ENCODE measurements around the gene AKAP11.

The AKAP11 gene

DNA sequence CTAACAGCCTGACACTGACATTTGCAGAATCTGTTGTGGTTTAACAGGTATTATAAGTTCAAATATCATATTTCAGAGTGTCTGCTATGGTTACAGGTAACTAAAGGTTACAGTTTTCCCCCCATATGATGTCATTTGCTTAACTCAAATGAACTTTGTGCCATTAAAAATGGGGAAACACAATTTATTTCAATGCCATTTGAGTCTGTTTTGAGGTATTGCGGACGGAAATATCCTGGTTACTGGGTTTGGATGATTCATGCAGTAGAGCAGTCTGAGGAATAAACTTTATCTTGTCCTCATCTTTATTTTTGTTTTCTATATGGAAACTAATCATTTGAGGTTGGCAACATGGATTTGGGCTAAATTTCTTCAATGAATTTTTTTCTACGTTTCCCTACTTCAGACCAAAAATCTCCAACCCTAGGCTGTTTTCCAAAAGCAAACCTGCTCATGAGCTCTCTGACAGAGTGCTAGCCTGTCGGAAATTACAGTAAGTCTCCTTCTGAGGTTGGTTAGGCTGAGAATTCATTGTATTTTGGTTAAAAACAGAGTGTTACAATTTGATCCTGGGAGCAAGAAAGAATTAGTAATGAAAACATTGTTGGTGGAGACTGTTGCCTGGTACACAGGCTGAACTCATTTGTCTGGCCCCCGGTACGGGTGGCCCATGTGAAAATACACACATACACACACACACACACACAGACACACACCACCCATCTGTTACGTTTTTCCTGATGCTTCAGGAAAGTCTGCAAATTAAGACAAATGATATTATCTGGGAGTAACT, 66.1 kb downstream of the AKAP11 start:
- DNase-seq (ENCODE audit: low read depth) = no peak

DNA sequence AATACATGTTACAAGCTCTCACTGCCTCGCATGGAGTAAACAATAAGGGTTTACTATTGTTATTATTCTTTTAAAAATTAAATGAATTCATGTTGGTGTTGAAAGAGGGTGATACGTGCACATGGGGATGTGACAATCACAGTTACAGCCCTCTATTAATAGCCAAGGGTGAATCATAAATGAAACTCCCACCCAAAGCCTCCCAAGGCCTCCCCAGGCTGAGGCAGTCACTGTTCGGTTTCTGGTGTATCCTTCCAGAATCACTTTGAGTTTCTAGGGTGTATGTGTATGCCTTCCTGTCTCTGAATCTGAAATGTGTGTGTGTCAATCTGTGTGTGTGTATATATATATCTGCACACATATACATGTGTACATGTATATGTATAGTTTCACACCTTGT, 73.4 kb downstream of the AKAP11 start:
- no peak for DNase-seq (ENCODE audit: low read depth)

DNA sequence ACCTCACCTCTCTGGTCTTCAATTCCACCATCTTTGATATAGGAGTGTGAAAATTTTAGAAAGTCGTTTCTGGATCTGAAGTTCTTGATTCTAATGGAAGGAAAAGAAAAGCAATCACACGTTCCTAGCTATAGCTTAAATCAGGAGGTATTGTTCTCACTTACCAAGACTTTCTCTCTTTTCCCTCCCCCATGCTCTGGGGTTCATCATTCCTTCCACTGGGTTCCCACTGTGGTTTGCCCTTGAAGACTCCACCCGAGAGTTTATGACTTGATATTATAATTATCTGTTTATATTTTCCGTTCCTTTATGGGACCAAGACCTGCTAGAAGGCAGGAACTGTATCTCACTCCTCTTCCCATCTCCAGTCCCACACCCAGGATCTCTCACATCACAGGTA, 76.6 kb downstream of the AKAP11 start:
- no peak for DNase-seq (ENCODE audit: low read depth)

DNA sequence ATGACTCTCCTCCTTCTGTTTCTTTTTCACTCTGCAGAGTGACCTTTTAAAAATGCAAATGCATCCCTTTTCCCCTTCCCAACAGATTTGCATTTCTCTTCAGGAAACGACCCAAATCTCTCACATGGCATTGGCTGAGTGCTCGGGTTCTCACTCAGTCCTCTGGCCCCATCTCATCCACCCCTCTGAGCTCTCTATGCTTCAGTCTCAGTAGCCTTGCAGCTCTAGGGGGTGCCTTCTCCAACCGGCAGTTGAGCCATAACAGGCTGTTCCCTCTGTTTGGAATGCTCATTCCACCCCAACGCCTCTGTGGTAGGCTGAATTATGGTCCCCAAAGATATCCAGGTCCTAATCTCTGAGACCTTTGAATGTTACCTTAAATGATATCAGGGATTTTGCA, 78.2 kb downstream of the AKAP11 start:
- no peak for DNase-seq (ENCODE audit: low read depth)

DNA sequence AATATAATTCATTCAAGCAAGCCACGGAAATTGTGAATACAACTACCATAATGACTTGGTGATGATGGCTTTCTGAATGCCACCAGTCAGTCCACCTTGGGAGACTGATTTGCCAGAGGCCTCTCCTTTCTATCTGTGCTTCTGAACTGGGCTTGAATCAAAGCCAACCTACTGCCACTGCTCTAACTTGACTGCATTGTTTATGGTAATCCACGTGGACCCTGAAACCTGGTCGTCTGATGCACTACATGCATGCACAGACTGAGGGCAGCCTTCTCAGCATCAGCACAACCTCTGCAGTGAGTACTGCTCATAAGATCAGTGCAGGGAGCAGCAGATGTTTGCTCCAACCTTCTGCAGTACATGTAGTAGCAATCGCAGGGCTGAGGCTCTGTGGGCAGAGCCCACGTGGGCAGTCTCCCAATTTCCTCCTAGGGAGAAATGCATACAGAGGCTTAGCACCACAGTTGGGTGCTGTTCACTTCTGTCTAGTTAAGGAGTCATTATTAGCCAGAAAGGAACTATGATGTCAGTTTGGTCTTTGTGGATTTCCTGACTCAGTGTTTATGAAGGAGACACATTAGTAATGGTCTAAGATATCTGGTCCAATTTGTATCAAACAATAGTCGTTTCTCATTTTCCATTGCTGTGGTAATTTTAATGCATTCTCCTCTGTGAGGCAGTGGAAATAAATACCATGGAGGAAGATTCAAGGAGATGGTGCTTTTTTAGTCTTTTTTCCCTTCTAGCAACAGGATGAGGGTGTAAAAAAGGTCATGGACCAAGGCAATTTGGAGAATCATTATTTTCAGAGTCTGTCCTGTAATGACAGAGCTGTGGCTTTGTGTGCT, 82.5 kb downstream of the AKAP11 start:
- DNase-seq (ENCODE audit: low read depth) = no peak

DNA sequence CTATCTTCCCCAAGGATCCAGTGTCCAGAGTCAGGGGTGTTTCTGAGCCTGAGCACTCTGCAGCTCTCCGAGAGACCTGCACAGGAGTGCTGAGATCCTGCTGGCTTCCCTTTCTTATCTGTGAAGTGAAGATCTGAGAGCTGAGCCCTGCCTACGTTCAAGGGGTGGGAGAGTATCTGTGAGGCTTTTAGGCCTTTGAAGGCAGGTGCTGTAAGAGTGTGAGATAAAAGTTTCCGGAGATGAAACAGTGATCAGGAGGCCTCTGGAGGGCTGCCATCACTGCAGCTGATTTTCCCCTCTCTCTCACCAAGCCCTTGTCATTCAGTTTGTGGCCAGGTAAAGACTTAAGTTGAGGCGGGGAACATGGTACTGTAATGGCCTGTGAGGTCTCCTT, 83.1 kb downstream of the AKAP11 start:
- DNase-seq (ENCODE audit: low read depth) = no peak

DNA sequence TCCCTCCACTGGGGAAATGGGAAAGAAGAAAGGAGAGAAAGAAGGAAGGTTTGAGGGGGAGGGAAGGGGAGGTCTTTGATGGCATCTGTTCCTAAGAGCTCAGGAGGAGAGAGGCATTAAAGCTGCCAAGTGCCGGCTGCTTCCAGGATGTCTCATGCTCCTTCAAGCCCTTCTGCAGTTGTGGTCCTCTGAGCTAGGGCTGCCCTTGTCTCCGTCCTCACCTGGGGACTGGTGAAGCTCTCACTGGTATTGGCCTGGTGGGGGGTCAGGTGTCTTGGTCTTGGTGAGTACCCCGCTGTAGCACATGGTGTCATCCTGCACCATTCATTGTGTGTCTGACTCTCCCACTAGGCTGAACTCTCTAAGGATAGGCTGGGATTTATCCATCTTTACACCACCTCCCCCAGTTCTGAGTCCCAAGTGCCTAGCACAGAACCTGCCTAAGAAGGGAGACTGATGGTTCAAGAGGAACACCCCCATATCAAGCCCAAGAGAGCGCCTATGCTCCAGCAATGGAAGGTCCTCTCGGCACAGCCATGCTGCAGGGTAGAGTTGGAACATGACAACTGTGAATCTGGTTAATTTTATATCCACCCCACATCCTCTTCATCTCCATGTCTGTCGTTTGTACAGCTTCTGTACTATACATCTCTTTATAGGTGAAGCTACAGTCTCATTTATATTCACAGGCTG, 83.7 kb downstream of the AKAP11 start:
- no peak for DNase-seq (ENCODE audit: low read depth)

DNA sequence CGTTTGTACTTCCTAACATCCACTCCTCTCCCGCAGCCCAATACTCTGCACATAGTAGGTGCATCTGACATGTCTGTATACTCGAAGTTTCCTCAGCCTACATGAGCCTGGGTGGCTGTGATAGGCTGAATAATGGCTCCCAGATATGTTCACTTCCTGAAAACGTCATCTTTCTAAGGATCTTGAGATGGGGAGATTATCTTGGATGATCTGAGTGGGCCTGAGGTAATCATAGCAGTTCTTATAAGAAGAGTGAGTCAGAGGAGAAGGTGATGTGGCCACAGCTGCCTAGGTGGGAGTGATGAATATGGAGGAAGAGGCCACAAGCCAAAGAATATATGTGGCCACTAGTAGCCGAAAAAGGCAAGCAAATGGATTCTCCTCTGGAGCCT, 84.2 kb downstream of the AKAP11 start:
- no peak for DNase-seq (ENCODE audit: low read depth)

DNA sequence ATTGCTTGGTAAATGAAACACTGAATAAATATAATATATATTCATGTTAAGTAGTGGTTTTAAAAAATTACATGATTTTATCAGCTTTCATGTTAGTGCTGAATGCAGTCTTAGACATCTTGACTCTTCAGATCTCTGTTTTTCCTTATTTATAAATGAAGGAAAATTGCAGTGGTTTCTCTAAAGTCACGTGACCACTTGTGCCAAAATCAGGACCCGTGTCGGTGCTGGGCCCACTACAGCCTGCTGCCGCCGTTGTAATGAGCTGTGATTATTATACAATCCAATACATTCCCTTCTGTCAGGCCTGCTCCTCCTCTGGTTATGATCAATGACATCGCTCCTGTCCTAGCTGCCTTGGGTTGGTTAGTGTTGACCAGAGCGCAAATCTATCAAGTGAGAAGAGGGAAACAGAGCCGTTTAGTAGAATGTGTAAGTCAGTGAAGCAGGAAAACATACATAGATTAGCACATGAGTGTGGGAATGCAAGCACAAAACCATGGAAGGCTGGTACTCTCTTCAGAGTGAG, 88.2 kb downstream of the AKAP11 start:
- no peak for DNase-seq (ENCODE audit: low read depth)

DNA sequence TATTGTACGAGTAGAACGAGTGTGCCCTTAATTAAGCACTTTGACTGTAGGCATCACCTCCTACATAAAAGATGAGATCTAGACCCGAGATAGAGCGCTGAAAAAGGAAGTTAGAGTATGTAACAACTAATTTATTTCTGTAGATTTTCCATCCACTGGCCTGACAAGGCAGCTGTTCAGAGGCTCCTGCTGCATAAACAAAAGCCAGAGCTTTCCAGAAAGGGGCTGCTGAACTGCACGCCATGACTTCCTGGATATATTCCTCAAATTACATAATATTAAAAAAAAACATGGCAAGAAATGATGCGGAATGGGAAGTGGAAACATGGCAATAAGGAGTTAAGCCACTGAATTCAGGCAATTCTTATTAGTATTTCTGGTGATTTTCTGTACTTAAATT, 89.7 kb downstream of the AKAP11 start:
- no peak for DNase-seq (ENCODE audit: low read depth)

DNA sequence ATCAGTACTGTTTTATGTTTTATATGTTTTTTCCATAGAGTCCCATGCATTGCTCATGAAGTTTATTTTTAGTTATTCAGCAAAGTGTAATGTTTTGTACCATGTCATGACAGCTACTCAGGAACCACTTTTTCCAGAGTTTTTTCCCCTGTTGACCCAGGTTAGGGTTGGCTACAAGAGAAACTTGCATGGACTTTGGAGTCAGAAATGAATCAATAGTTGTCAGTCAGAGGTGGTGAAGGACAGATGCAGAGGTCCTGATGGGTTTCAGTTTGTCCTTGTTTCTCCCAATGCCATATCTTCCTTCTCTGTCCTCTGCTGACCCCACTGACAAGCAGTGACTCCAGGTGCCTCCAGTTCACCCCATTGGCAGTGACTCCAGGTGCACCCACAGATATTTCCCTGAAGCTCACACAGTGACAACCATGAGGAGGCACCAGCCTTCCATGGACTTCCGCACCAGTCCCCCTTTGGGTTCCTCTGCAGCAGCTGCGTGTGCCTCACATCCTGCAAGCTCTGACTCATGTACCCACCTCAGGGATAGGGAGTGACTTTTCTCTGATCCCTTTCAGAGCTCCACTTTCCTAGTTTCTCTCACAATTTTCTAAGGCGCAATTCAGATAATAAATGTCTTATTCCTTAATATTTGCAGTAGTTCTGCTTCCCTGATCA, 92.1 kb downstream of the AKAP11 start:
- DNase-seq (ENCODE audit: low read depth) = no peak

DNA sequence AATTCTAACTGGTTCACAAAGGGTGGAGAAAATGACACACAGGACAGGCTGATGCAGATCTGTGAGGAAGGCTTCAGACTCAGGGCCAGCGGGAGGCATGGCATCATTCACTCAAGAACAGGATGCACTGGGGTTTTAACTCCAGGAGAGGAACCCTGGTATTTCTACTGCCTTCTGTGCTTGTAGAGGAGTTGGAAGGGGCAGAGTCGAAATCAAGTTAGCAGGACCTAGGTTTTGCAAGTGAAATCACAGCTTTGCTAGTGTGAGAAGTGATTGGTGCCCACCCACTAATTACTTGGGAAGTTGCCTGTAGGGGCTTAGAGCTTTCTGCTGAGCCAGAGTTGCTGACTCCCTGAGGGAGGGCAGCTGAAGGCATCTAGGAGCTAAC, 92.7 kb downstream of the AKAP11 start:
- no peak for DNase-seq (ENCODE audit: low read depth)

DNA sequence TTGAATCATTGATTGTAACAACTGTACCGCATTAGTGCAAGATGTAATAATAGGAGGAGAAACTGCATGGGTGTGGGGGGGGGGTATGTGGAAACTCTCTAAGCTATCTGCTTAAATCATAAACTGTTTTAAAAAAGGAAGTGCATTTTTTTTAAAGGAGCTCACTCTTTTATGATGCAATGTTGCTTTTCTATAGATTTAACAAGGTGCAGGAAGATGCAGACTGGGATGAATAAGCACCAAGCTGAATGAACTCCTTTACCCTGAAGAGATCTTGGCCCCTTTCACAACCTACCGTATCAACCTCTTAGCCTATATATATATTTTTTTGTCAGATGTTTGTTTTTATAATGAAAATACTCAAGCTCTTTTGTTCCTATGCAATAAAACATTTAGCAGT, 95.9 kb downstream of the AKAP11 start:
- no peak for DNase-seq (ENCODE audit: low read depth)

DNA sequence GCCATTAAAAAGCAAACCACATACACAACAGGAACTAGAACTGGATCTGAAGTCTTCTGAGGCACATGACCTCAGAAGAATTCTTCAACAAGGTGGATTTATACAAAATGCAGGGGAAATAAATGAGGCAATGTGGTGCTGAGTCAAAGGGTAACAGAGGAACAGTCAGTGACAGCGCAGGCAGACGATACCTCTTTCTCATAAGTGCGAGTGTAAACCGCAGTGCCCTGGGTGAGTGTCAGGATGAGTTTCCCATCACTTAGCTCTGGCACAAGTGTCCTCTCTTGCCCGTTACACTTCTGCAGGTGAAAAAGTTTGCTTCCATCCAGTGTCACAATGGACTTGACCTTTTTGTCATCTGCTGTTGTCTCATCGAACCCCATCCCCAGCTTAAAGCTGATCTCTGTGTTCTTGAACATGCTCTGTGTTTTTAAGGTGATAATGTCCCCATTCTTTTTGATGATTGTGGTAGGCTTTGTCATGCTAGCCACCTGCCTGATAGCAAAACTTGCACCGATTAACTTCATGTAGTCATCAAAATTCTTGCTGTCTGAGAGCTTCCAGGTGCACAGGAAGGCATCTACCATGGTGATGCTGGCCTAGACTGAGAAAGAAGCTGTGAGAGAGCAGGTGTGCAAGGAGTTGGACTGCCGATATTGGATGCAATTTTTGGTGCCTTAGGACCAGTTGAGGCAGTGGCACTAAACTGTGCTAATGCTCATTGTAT, 97.3 kb downstream of the AKAP11 start:
- no peak for DNase-seq (ENCODE audit: low read depth)

DNA sequence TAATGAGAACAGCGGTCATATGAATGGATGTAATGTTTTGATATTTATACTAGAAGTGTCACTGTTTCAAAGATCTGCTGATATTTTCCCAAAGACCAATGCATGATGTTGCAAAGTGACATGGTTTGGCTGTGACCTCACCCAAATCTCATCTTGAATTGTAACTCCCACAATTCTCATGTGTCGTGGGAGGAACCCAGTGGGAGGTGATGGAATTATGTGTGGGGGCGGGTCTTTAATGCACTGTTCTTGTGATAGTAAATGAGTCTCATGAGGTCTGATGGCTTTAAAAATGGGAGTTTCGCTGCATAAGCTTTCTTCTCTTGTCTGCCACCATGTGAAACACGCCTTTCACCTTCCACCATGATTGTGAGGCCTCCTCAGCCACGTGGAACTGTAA, 98.3 kb downstream of the AKAP11 start:
- DNase-seq (ENCODE audit: low read depth) = no peak

Data from HS-5 (cell line).